Psoas muscle (tissue), 8 donors: ENCODE results near the gene NTHL1. TPM values are rescaled to one million over a fixed set of nuclear protein-coding genes. Genes with fewer than 3 reads are reported as not detected.

Experiments used
- ATAC-seq, 4 donors: fragments of 200-7000 bp; cut with Tn5 transposase; one replicate each; pipeline ENCODE4 v1.9.1; 2020; ENCODE audit warnings: moderate library complexity in 3 of 4, mild to moderate bottlenecking in 2 of 4
- DNase-seq, 2 donors: peaks; one replicate each; pipeline ENCODE4 v3.0.0-alpha.2; 2020
- H3K27ac ChIP-seq: fragments of 200-600 bp; one replicate; pipeline ENCODE4 v1.8.0; 2022
- H3K27me3 ChIP-seq, 3 donors: fragments of 200-600 bp in 1 of 3; one replicate each; pipeline versions ENCODE4 v1.6.1 to v1.8.0; 2013 to 2022; ENCODE audit warnings: low read length in 2 of 3, mild to moderate bottlenecking in 2 of 3, moderate library complexity in 1 of 3; ENCODE audit not compliant: insufficient read depth in 3 of 3
- H3K36me3 ChIP-seq, 2 donors: fragments of 200-600 bp in 1 of 2; one replicate each; pipeline versions ENCODE4 v1.6.1 to v1.8.0; 2013 to 2022; ENCODE audit warnings: low read depth in 1 of 2, mild to moderate bottlenecking in 1 of 2, moderate library complexity in 1 of 2; ENCODE audit not compliant: insufficient read depth in 1 of 2
- H3K4me1 ChIP-seq: fragments of 200-600 bp; one replicate; pipeline ENCODE4 v1.8.0; 2022
- H3K4me3 ChIP-seq: fragments of 200-600 bp; one replicate; pipeline ENCODE4 v1.8.0; 2022; ENCODE audit warnings: mild to moderate bottlenecking
- H3K9me3 ChIP-seq: fragments of 200-600 bp; one replicate; pipeline ENCODE4 v1.8.0; 2022
- CTCF ChIP-seq: fragments of 200-600 bp; IDR thresholded peaks from one replicate; pipeline ENCODE4 v1.8.0; 2022; ENCODE audit warnings: antibody characterized with exemption
- WGBS, 3 donors: extraction: QIAGEN DNeasy Blood & Tissue Kit; methylation state at CpG; one replicate each; pipeline versions ENCODE4 v1.1.6 to v1.1.7; 2013; 5-methylcytosine and 5-hydroxymethylcytosine counted together
- intact Hi-C, 2 donors: fragments of 100-400 bp; cut with DNase I; formaldehyde crosslinking; loops; one replicate each; pipeline versions ENCODE4 v1.11.0 to v1.14.2; 2022
- polyA plus RNA-seq, 3 donors: library from polyadenylated mRNA; stranded (reverse); fragments of 200-250 nt; gene quantifications; one replicate each; pipeline ENCODE4 v1.2.3, GENCODE V29; 2013
- total RNA-seq, 4 donors: library from RNA; stranded (reverse); fragmentation: NEBNext Ultra II Directional in 2 of 4; extraction: Animal tissue kit (Norgen Biotek cat#: 25700) in 2 of 4; gene quantifications; one replicate each; pipeline versions ENCODE4 v1.2.1 to v1.2.4, GENCODE V29; 2021 to 2023
- donor health status: healthy with polysubstance abuse.
- donor health status: DM: no; HTN: no; CAD: no; lungs with moderate emphysema.
- donor health status: Bipolar disorder and iron deficiency.
- donor health status: healthy.
- donor health status: DM: yes; HTN: yes; CAD: no.
- donor health status: DM: no; HTN: no; CAD: no.
- donor health status: DM: no; HTN: no; CAD: no.
- donor health status: DM: yes; HTN: yes; CAD: no.

Gene NTHL1
- total and polyA plus RNA-seq, 7 donors = 3.1 to 17.7 (median 8.0) TPM

GRCh38 chr16:2071454-2072202 lies 24.0 kb upstream of the NTHL1 start:
- WGBS, 3 donors = 80 to 88% (median 83%) methylated on average over 34 of the region's 34 CpGs
- intact Hi-C loops = loop anchor here in 1 of 2 donors (1.0 kb wide), 1 partner anchor 44 kb away; no protein-coding TSS in a partner anchor
- Histone ChIP-seq H3K27me3 (no peaks in the 10 kb centered on the region), H3K36me3 (peaks cover 3 to 89% of the 10 kb centered on the region in 2 donors), H3K9me3 (no peaks in the 10 kb centered on the region), H3K4me3 (no peak overlapping the region), H3K4me1 (no peaks in the 10 kb centered on the region), H3K27ac (no peak overlapping the region)
- DNase-seq = no peak
- no peak for TF ChIP-seq CTCF
- peak in 1 of 4 donors; percentile 16 for ATAC-seq

GRCh38 chr16:2070576-2071453 lies 23.2 kb upstream of the NTHL1 start:
- no peak overlapping the region for H3K4me3 ChIP-seq
- H3K36me3 ChIP-seq = peaks cover 7 to 89% of the 10 kb centered on the region in 2 donors
- no peaks in the 10 kb centered on the region for H3K9me3 ChIP-seq
- DNase-seq = no peak
- H3K27ac ChIP-seq = no peak overlapping the region
- no peaks in the 10 kb centered on the region for H3K4me1 ChIP-seq
- WGBS, 3 donors = 92 to 93% (median 92%) methylated on average over 27 to 29 of the region's 29 CpGs
- ATAC-seq = peak in 1 of 4 donors; percentile 14
- H3K27me3 ChIP-seq = no peaks in the 10 kb centered on the region
- no peak for TF ChIP-seq CTCF
- intact Hi-C loops = no loop called here

- ATAC-seq = no peak
- 96 to 98% (median 97%) methylated on average over 11 of the region's 11 CpGs for WGBS, 3 donors
- peaks cover 7 to 86% of the 10 kb centered on the region in 2 donors for H3K36me3 ChIP-seq
- no peaks in the 10 kb centered on the region for H3K9me3 ChIP-seq
- no peaks in the 10 kb centered on the region for H3K27me3 ChIP-seq
- H3K4me3 ChIP-seq = no peak overlapping the region
- no peak for DNase-seq
- no peaks in the 10 kb centered on the region for H3K4me1 ChIP-seq
- H3K27ac ChIP-seq = no peak overlapping the region
- intact Hi-C loops = no loop called here
- no peak for TF ChIP-seq CTCF
Observed at GRCh38 chr16:2066139-2066538, 18.5 kb upstream of the NTHL1 start.

- ATAC-seq = no peak
- WGBS, 3 donors = 86 to 95% (median 89%) methylated on average over 16 of the region's 16 CpGs
- no peak overlapping the region for H3K27ac ChIP-seq
- H3K4me1 ChIP-seq = no peaks in the 10 kb centered on the region
- no peak for TF ChIP-seq CTCF
- H3K36me3 ChIP-seq = peaks cover 10 to 92% of the 10 kb centered on the region in 2 donors
- H3K4me3 ChIP-seq = no peak overlapping the region
- intact Hi-C loops = no loop called here
- H3K27me3 ChIP-seq = no peaks in the 10 kb centered on the region
- DNase-seq = no peak
- no peaks in the 10 kb centered on the region for H3K9me3 ChIP-seq
Observed at GRCh38 chr16:2064368-2064945, 16.8 kb upstream of the NTHL1 start.
